ENCODE results near the gene PHTF1. TPM values are rescaled to one million over a fixed set of nuclear protein-coding genes. Genes with fewer than 3 reads are reported as not detected.
"Not testable (repeated sequence)": the region's sequence is repeated elsewhere in the genome, so short reads cannot be mapped to it uniquely, and the experiment has no call there.

Gene PHTF1
- polyA plus RNA-seq, 4 donors: 11.6 to 27.3 (median 23.8) TPM

GRCh38 chr1:113780374-113781146 is 21.3 kb upstream of the PHTF1 start:
- DNase-seq (ENCODE audit: low read depth in 4 of 4, low spot score in 3 of 4): no peak

- DNase-seq (ENCODE audit: low read depth in 4 of 4, low spot score in 3 of 4): no peak
Observed at GRCh38 chr1:113779542-113779941, 20.3 kb upstream of the PHTF1 start.

GRCh38 chr1:113777561-113777960 is 18.3 kb upstream of the PHTF1 start:
- no peak for DNase-seq (ENCODE audit: low read depth in 4 of 4, low spot score in 3 of 4)

- DNase-seq (ENCODE audit: low read depth in 4 of 4, low spot score in 3 of 4): no peak
Observed at GRCh38 chr1:113770031-113770430, 10.7 kb upstream of the PHTF1 start.

GRCh38 chr1:113769601-113769970 is 10.3 kb upstream of the PHTF1 start:
- no peak for DNase-seq (ENCODE audit: low read depth in 4 of 4, low spot score in 3 of 4)

- no peak for DNase-seq (ENCODE audit: low read depth in 4 of 4, low spot score in 3 of 4)
Observed at GRCh38 chr1:113768916-113769600, 9.8 kb upstream of the PHTF1 start.

- no peak for DNase-seq (ENCODE audit: low read depth in 4 of 4, low spot score in 3 of 4)
Observed at GRCh38 chr1:113765306-113766230, 6.3 kb upstream of the PHTF1 start.

GRCh38 chr1:113763661-113764060 is 4.4 kb upstream of the PHTF1 start:
- DNase-seq (ENCODE audit: low read depth in 4 of 4, low spot score in 3 of 4): no peak

- no peak for DNase-seq (ENCODE audit: low read depth in 4 of 4, low spot score in 3 of 4)
Observed at GRCh38 chr1:113761937-113762336, 2.7 kb upstream of the PHTF1 start.

- DNase-seq (ENCODE audit: low read depth in 4 of 4, low spot score in 3 of 4): no peak
Observed at GRCh38 chr1:113760102-113761080, 1.1 kb upstream of the PHTF1 start.

- DNase-seq (ENCODE audit: low read depth in 4 of 4, low spot score in 3 of 4): peak in 3 of 4 donors; percentile 16 to 30 (median 22)
Observed at GRCh38 chr1:113758631-113759332, 504 bp downstream of the PHTF1 start.

- no peak for DNase-seq (ENCODE audit: low read depth in 4 of 4, low spot score in 3 of 4)
Observed at GRCh38 chr1:113756461-113756860, 2.8 kb downstream of the PHTF1 start.

GRCh38 chr1:113753333-113753732 is 6.0 kb downstream of the PHTF1 start:
- not testable (repeated sequence) for DNase-seq (ENCODE audit: low read depth in 4 of 4, low spot score in 3 of 4)

GRCh38 chr1:113751516-113751915 is 7.8 kb downstream of the PHTF1 start:
- no peak for DNase-seq (ENCODE audit: low read depth in 4 of 4, low spot score in 3 of 4)

- no peak for DNase-seq (ENCODE audit: low read depth in 4 of 4, low spot score in 3 of 4)
Observed at GRCh38 chr1:113751114-113751513, 8.2 kb downstream of the PHTF1 start.

- DNase-seq (ENCODE audit: low read depth in 4 of 4, low spot score in 3 of 4): no peak
Observed at GRCh38 chr1:113749402-113749801, 9.9 kb downstream of the PHTF1 start.

- DNase-seq (ENCODE audit: low read depth in 4 of 4, low spot score in 3 of 4): no peak
Observed at GRCh38 chr1:113747376-113747775, 11.9 kb downstream of the PHTF1 start.

- DNase-seq (ENCODE audit: low read depth in 4 of 4, low spot score in 3 of 4): no peak
Observed at GRCh38 chr1:113745425-113745824, 13.9 kb downstream of the PHTF1 start.

GRCh38 chr1:113744114-113744513 is 15.2 kb downstream of the PHTF1 start:
- DNase-seq (ENCODE audit: low read depth in 4 of 4, low spot score in 3 of 4): no peak

Measured in left renal pelvis (tissue), 4 donors.